Smooth muscle cell (in vitro differentiated cells): ENCODE results near the gene PPCDC. TPM values are rescaled to one million over a fixed set of nuclear protein-coding genes. Genes with fewer than 3 reads are reported as not detected.

Experiments
- DNase-seq: peaks from one replicate; lab custom pipeline; 2025; ENCODE audit not compliant: unreplicated experiment; lab: John Stamatoyannopoulos, UW
- H2AFZ ChIP-seq: fragments of 200-600 bp; sonication (generic); 2 replicates; pipeline ENCODE4 v1.6.0; 2016; ENCODE audit warnings: antibody characterized with exemption, low read depth, mild to moderate bottlenecking
- H3F3A ChIP-seq: fragments of 200-600 bp; sonication (generic); 2 replicates; pipeline ENCODE4 v1.6.0; 2017; ENCODE audit warnings: antibody characterized with exemption, low read depth
- H3K27ac ChIP-seq: fragments of 200-600 bp; sonication (generic); 2 replicates; pipeline ENCODE4 v1.5.1; 2016; ENCODE audit warnings: low read depth, mild to moderate bottlenecking
- H3K27me3 ChIP-seq: fragments of 200-600 bp; sonication (generic); 2 replicates; pipeline ENCODE4 v1.6.1; 2016; ENCODE audit warnings: low read depth, mild to moderate bottlenecking
- H3K36me3 ChIP-seq: fragments of 200-600 bp; sonication (generic); 2 replicates; pipeline ENCODE4 v1.5.1; 2016; ENCODE audit warnings: low read depth
- H3K4me1 ChIP-seq: fragments of 200-600 bp; sonication (generic); 2 replicates; pipeline ENCODE4 v1.5.1; 2016; ENCODE audit warnings: low read depth
- H3K4me2 ChIP-seq: fragments of 200-600 bp; sonication (generic); 2 replicates; pipeline ENCODE4 v1.6.0; 2016; ENCODE audit warnings: mild to moderate bottlenecking
- H3K4me3 ChIP-seq: fragments of 200-600 bp; sonication (generic); 2 replicates; pipeline ENCODE4 v1.5.1; 2016; ENCODE audit warnings: mild to moderate bottlenecking
- H3K79me2 ChIP-seq: fragments of 200-600 bp; sonication (generic); 2 replicates; pipeline ENCODE4 v1.6.0; 2016; ENCODE audit warnings: low read depth, mild to moderate bottlenecking
- H3K9ac ChIP-seq: fragments of 200-600 bp; sonication (generic); 2 replicates; pipeline ENCODE4 v1.6.0; 2016; ENCODE audit warnings: low read depth
- H3K9me3 ChIP-seq: fragments of 200-600 bp; sonication (generic); replicated peaks from 2 replicates; pipeline ENCODE4 v1.5.1; 2016; ENCODE audit warnings: low read depth
- H4K20me1 ChIP-seq: fragments of 200-600 bp; sonication (generic); 2 replicates; pipeline ENCODE4 v1.6.0; 2016; ENCODE audit warnings: low read depth
- CTCF ChIP-seq: fragments of 200-600 bp; sonication (generic); IDR thresholded peaks from 2 replicates; pipeline ENCODE4 v1.5.1; 2017; ENCODE audit warnings: borderline replicate concordance, mild to moderate bottlenecking, antibody characterized with exemption; ENCODE audit not compliant: insufficient read depth, poor library complexity, severe bottlenecking
- WGBS: methylation state at CpG from one replicate; pipeline ENCODE4 v1.1.7; 2016; ENCODE audit warnings: low lambda C conversion rate; 5-methylcytosine and 5-hydroxymethylcytosine counted together
- polyA plus RNA-seq: library from polyadenylated mRNA; unstranded; fragments of >200 nt; fragmentation: Nextera tagmentation; extraction: Ambion mirVana; gene quantifications from 2 replicates; pipeline ENCODE4 v1.2.1, GENCODE V29; 2016
- total RNA-seq: library from RNA; depleted of rRNA; stranded (reverse); fragments of >200 nt; gene quantifications from 2 replicates; pipeline ENCODE4 v1.2.3, GENCODE V29; 2014

PPCDC gene
- total and polyA plus RNA-seq, 2 experiments from 2014 or later, result 7.8 to 33.7 TPM

GRCh38 chr15:75059607-75060006 is 36.2 kb downstream of the PPCDC start:
- no peak for DNase-seq
- H3K9ac ChIP-seq, result no peak overlapping the region
- no peak for TF ChIP-seq CTCF
- no peak overlapping the region for H2AFZ ChIP-seq
- H3K4me1 ChIP-seq, result peaks cover 12% of the 10 kb centered on the region
- 90% methylated on average over 5 of the region's 5 CpGs for whole genome bisulfite sequencing
- no peaks in the 10 kb centered on the region for H3K79me2 ChIP-seq
- no peaks in the 10 kb centered on the region for H3K36me3 ChIP-seq
- no peaks in the 10 kb centered on the region for H3K27me3 ChIP-seq
- no peaks in the 10 kb centered on the region for H3K9me3 ChIP-seq
- no peaks in the 10 kb centered on the region for H3F3A ChIP-seq
- no peak overlapping the region for H3K4me3 ChIP-seq
- no peak overlapping the region for H3K27ac ChIP-seq
- H3K4me2 ChIP-seq, result no peak overlapping the region
- peaks cover 5% of the 10 kb centered on the region for H4K20me1 ChIP-seq

- peaks cover 12% of the 10 kb centered on the region for H3K4me1 ChIP-seq
- no peak for TF ChIP-seq CTCF
- no peak overlapping the region for H3K27ac ChIP-seq
- peaks cover 1% of the 10 kb centered on the region for H3K9me3 ChIP-seq
- H3F3A ChIP-seq, result no peaks in the 10 kb centered on the region
- DNase-seq, result no peak
- no peaks in the 10 kb centered on the region for H3K36me3 ChIP-seq
- H3K79me2 ChIP-seq, result no peaks in the 10 kb centered on the region
- H3K27me3 ChIP-seq, result no peaks in the 10 kb centered on the region
- H3K4me2 ChIP-seq, result peak overlapping the region; percentile 16
- H2AFZ ChIP-seq, result no peak overlapping the region
- H4K20me1 ChIP-seq, result peaks cover 5% of the 10 kb centered on the region
- H3K9ac ChIP-seq, result no peak overlapping the region
- H3K4me3 ChIP-seq, result no peak overlapping the region
These were observed 37.9 kb downstream of the PPCDC start for GRCh38 chr15:75061272-75061671.

- Histone ChIP-seq H3K4me2 (no peak overlapping the region), H3K27ac (no peak overlapping the region), H2AFZ (no peak overlapping the region), H3K4me3 (no peak overlapping the region), H4K20me1 (peaks cover 5% of the 10 kb centered on the region), H3K9me3 (peaks cover 8% of the 10 kb centered on the region), H3K9ac (no peak overlapping the region), H3K4me1 (peaks cover 12% of the 10 kb centered on the region), H3F3A (no peaks in the 10 kb centered on the region), H3K79me2 (no peaks in the 10 kb centered on the region), H3K27me3 (no peaks in the 10 kb centered on the region), H3K36me3 (no peaks in the 10 kb centered on the region)
- TF ChIP-seq CTCF, result no peak
- 67% methylated on average over 3 of the region's 3 CpGs for WGBS
- no peak for DNase-seq
These were observed 39.3 kb downstream of the PPCDC start for GRCh38 chr15:75062706-75063105.

GRCh38 chr15:75063338-75063737 is 39.9 kb downstream of the PPCDC start:
- DNase-seq, result no peak
- Histone ChIP-seq H3K36me3 (no peaks in the 10 kb centered on the region), H3K27ac (no peak overlapping the region), H3K9me3 (peaks cover 8% of the 10 kb centered on the region), H3K4me2 (no peak overlapping the region), H3K79me2 (no peaks in the 10 kb centered on the region), H2AFZ (no peak overlapping the region), H3K27me3 (no peaks in the 10 kb centered on the region), H4K20me1 (no peaks in the 10 kb centered on the region), H3K9ac (no peak overlapping the region), H3K4me1 (peaks cover 7% of the 10 kb centered on the region), H3K4me3 (no peak overlapping the region), H3F3A (no peaks in the 10 kb centered on the region)
- 67% methylated on average over 4 of the region's 4 CpGs for WGBS
- no peak for TF ChIP-seq CTCF
